Measurements from ENCODE around the gene SPR. TPM values are rescaled to one million over a fixed set of nuclear protein-coding genes. Genes with fewer than 3 reads are reported as not detected.

Gene SPR
- total and polyA plus RNA-seq, 9 of the 15 experiments (the other 6 are each of a cell fraction or from before 2014, with no cell fraction given), result 7.7 to 38.3 (median 26.3) TPM

- TF ChIP-seq, protein P1, sequence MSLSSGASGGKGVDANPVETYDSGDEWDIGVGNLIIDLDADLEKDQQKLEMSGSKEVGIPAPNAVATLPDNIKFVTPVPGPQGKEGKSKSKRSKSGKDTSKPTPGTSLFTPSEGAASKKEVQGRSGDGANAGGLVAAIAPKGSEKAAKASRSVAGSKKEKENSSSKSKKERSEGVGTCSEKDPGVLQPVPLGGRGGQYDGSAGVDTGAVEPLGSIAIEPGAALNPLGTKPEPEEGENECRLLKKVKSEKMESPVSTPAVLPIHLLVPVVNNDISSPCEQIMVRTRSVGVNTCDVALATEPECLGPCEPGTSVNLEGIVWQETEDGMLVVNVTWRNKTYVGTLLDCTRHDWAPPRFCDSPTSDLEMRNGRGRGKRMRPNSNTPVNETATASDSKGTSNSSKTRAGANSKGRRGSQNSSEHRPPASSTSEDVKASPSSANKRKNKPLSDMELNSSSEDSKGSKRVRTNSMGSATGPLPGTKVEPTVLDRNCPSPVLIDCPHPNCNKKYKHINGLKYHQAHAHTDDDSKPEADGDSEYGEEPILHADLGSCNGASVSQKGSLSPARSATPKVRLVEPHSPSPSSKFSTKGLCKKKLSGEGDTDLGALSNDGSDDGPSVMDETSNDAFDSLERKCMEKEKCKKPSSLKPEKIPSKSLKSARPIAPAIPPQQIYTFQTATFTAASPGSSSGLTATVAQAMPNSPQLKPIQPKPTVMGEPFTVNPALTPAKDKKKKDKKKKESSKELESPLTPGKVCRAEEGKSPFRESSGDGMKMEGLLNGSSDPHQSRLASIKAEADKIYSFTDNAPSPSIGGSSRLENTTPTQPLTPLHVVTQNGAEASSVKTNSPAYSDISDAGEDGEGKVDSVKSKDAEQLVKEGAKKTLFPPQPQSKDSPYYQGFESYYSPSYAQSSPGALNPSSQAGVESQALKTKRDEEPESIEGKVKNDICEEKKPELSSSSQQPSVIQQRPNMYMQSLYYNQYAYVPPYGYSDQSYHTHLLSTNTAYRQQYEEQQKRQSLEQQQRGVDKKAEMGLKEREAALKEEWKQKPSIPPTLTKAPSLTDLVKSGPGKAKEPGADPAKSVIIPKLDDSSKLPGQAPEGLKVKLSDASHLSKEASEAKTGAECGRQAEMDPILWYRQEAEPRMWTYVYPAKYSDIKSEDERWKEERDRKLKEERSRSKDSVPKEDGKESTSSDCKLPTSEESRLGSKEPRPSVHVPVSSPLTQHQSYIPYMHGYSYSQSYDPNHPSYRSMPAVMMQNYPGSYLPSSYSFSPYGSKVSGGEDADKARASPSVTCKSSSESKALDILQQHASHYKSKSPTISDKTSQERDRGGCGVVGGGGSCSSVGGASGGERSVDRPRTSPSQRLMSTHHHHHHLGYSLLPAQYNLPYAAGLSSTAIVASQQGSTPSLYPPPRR (CRISPR knock-in tag; IDR thresholded peaks at IDR 0.05; ENCODE audit: borderline replicate concordance), result no peak
- TF ChIP-seq NFE2L1 (tag; IDR thresholded peaks at IDR 0.05; ENCODE audit: borderline replicate concordance, low read depth) (no peak), TGIF2 (CRISPR knock-in tag; IDR thresholded peaks at IDR 0.05) (no peak), NFXL1 (CRISPR knock-in tag; IDR thresholded peaks at IDR 0.05) (no peak), ZFP30 (CRISPR knock-in tag; IDR thresholded peaks at IDR 0.05; ENCODE audit: borderline replicate concordance) (no peak), CBX3 (IDR thresholded peaks at IDR 0.05; ENCODE audit: borderline replicate concordance in 1 of 2, low read length in 2 of 2) (no peak), ZKSCAN8 (CRISPR knock-in tag; IDR thresholded peaks at IDR 0.05) (no peak), KDM1A (IDR thresholded peaks at IDR 0.05) (no peak), RFX1 (IDR thresholded peaks at IDR 0.05) (no peak), FOS (IDR thresholded peaks at IDR 0.05; ENCODE audit: extremely low read depth, insufficient read length) (no peak), RBM15 (IDR thresholded peaks at IDR 0.05; ENCODE audit: insufficient read depth, low read length) (no peak)
- TF ChIP-seq, protein P2, sequence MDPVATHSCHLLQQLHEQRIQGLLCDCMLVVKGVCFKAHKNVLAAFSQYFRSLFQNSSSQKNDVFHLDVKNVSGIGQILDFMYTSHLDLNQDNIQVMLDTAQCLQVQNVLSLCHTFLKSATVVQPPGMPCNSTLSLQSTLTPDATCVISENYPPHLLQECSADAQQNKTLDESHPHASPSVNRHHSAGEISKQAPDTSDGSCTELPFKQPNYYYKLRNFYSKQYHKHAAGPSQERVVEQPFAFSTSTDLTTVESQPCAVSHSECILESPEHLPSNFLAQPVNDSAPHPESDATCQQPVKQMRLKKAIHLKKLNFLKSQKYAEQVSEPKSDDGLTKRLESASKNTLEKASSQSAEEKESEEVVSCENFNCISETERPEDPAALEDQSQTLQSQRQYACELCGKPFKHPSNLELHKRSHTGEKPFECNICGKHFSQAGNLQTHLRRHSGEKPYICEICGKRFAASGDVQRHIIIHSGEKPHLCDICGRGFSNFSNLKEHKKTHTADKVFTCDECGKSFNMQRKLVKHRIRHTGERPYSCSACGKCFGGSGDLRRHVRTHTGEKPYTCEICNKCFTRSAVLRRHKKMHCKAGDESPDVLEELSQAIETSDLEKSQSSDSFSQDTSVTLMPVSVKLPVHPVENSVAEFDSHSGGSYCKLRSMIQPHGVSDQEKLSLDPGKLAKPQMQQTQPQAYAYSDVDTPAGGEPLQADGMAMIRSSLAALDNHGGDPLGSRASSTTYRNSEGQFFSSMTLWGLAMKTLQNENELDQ (CRISPR knock-in tag; IDR thresholded peaks at IDR 0.05; ENCODE audit: borderline replicate concordance), result no peak
- TF ChIP-seq, protein P3, sequence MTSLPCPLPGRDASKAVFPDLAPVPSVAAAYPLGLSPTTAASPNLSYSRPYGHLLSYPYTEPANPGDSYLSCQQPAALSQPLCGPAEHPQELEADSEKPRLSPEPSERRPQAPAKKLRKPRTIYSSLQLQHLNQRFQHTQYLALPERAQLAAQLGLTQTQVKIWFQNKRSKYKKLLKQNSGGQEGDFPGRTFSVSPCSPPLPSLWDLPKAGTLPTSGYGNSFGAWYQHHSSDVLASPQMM (CRISPR knock-in tag; IDR thresholded peaks at IDR 0.05), result no peak
- TF ChIP-seq, protein P4, sequence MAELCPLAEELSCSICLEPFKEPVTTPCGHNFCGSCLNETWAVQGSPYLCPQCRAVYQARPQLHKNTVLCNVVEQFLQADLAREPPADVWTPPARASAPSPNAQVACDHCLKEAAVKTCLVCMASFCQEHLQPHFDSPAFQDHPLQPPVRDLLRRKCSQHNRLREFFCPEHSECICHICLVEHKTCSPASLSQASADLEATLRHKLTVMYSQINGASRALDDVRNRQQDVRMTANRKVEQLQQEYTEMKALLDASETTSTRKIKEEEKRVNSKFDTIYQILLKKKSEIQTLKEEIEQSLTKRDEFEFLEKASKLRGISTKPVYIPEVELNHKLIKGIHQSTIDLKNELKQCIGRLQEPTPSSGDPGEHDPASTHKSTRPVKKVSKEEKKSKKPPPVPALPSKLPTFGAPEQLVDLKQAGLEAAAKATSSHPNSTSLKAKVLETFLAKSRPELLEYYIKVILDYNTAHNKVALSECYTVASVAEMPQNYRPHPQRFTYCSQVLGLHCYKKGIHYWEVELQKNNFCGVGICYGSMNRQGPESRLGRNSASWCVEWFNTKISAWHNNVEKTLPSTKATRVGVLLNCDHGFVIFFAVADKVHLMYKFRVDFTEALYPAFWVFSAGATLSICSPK (IDR thresholded peaks at IDR 0.05; ENCODE audit: borderline replicate concordance), result no peak
- TF ChIP-seq, protein P5, sequence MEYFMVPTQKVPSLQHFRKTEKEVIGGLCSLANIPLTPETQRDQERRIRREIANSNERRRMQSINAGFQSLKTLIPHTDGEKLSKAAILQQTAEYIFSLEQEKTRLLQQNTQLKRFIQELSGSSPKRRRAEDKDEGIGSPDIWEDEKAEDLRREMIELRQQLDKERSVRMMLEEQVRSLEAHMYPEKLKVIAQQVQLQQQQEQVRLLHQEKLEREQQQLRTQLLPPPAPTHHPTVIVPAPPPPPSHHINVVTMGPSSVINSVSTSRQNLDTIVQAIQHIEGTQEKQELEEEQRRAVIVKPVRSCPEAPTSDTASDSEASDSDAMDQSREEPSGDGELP (CRISPR knock-in tag; IDR thresholded peaks at IDR 0.05; ENCODE audit: borderline replicate concordance), result no peak
These were observed 681 bp downstream of the SPR start (continued) for GRCh38 chr2:72887740-72888437.

Measured in K562 (cell line).